Parathyroid adenoma (tissue), 2 donors: ENCODE measurements around the gene ESRRA.

Source experiments
- H2AFZ ChIP-seq: fragments of 300-600 bp; sonication (generic); one replicate; pipeline ENCODE4 v1.7.0; 2017; ENCODE audit warnings: antibody characterized with exemption, mild to moderate bottlenecking
- H3K27ac ChIP-seq: fragments of 300-600 bp; sonication (generic); one replicate; pipeline ENCODE4 v1.7.0; 2017
- H3K27me3 ChIP-seq: fragments of 300-600 bp; sonication (generic); one replicate; pipeline ENCODE4 v1.7.0; 2017; ENCODE audit warnings: low read length; ENCODE audit not compliant: control insufficient read depth, insufficient read depth
- H3K36me3 ChIP-seq: fragments of 300-600 bp; sonication (generic); one replicate; pipeline ENCODE4 v1.7.0; 2017; ENCODE audit warnings: low read length; ENCODE audit not compliant: control insufficient read depth, insufficient read depth
- H3K4me1 ChIP-seq: fragments of 300-600 bp; sonication (generic); one replicate; pipeline ENCODE4 v1.7.0; 2017; ENCODE audit warnings: control low read depth
- H3K4me2 ChIP-seq: fragments of 300-600 bp; sonication (generic); one replicate; pipeline ENCODE4 v1.7.0; 2017; ENCODE audit warnings: low read length
- H3K4me3 ChIP-seq: fragments of 300-600 bp; sonication (generic); one replicate; pipeline ENCODE4 v1.7.0; 2017; ENCODE audit warnings: low read depth, low read length
- H3K79me2 ChIP-seq: fragments of 300-600 bp; sonication (generic); one replicate; pipeline ENCODE4 v1.7.0; 2017; ENCODE audit warnings: control low read depth
- H3K9ac ChIP-seq: fragments of 300-600 bp; sonication (generic); one replicate; pipeline ENCODE4 v1.7.0; 2017; ENCODE audit warnings: mild to moderate bottlenecking
- H3K9me3 ChIP-seq: fragments of 300-600 bp; sonication (generic); one replicate; pipeline ENCODE4 v1.7.0; 2017; ENCODE audit warnings: low read length; ENCODE audit not compliant: control insufficient read depth
- CTCF ChIP-seq: fragments of 300-600 bp; sonication (generic); IDR thresholded peaks from one replicate; pipeline ENCODE4 v1.7.0; 2017; ENCODE audit warnings: antibody characterized with exemption, mild to moderate bottlenecking
- donor health status: primary hyperparathyroidism.

Gene ESRRA

DNA sequence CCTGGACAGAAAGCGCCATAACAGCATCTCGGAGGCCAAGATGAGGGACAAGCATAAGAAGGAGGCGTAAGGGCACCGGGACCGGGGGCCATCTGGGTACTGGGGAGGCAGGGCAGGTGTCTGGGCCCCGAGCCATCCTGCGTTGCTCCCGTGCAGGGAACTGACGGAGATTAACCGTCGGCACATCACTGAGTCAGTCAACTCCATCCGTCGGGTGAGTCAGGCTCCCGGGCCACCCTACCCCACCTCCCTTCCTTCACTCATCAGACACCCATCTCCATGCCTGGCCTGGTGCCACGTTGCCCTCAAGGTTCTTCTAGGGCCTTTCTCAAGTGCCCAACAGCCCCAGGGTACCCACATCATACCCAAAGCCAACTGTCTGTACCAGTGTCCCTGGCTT, 39.0 kb upstream of the ESRRA start:
- Histone ChIP-seq H3K4me3 (no peak overlapping the region), H3K9me3 (no peaks in the 10 kb centered on the region), H3K36me3 (no peaks in the 10 kb centered on the region), H3K27me3 (no peaks in the 10 kb centered on the region), H3K4me1 (peaks cover 10% of the 10 kb centered on the region), H2AFZ (no peak overlapping the region), H3K4me2 (no peak overlapping the region), H3K27ac (no peak overlapping the region), H3K9ac (no peak overlapping the region), H3K79me2 (no peaks in the 10 kb centered on the region)
- no peak for TF ChIP-seq CTCF

- Histone ChIP-seq H3K9me3 (no peaks in the 10 kb centered on the region), H3K27ac (peak overlapping the region; percentile 97), H3K4me2 (peak overlapping the region; percentile 91), H3K27me3 (no peaks in the 10 kb centered on the region), H3K4me1 (peaks cover 10% of the 10 kb centered on the region), H3K36me3 (no peaks in the 10 kb centered on the region), H2AFZ (peak overlapping the region; percentile 5), H3K9ac (no peak overlapping the region), H3K79me2 (no peaks in the 10 kb centered on the region), H3K4me3 (peak overlapping the region; percentile 83)
- TF ChIP-seq CTCF = no peak
These were observed 37.9 kb upstream of the ESRRA start for GRCh38 chr11:64267207-64267945.

DNA sequence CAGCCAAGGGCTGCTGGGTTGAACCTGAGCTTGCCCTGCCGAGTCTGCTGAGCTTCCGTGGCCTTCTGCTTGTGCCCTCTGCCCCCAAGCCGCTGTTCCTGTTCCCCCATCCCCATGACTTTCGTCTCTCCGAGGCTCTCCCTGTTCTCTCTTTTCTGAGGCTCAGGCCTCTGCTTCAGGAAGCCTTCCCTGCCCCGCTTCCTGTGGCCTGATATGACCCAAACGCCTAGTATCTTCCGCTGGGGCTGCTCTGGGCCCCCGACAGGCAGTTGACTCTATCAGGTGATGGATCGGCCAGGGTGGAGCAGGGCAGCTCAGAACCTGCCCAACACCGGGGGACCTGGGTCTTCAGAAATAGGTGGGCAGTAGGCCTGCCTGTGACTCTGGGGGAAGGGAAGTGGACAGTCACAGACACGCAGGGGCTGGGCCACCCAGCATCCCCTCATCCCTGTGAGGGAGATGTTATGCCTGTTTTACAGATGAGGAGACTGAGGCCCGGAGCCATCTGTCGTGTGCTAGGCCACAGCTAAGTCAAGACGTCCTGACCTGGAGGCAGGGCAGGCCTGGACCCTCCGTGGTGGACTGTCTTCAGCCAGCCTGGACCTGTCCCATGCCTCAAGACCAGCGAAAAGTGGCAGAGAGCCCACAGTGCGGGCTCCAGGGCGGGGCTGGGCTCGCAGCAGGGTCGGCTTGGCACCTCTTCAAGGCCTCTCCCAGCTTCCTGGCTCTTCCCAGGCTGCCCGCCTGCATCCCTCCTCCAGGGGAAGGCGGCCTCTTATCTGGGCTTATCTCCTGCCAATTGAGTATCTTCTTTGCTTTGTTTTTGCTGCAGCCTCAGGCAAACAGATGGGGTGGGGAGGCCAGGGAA, 37.1 kb upstream of the ESRRA start:
- H3K36me3 ChIP-seq = no peaks in the 10 kb centered on the region
- peaks cover 10% of the 10 kb centered on the region for H3K4me1 ChIP-seq
- peak overlapping the region; percentile 83 for H3K4me3 ChIP-seq
- peak overlapping the region; percentile 91 for H3K4me2 ChIP-seq
- no peak for TF ChIP-seq CTCF
- peak overlapping the region; percentile 5 for H2AFZ ChIP-seq
- no peaks in the 10 kb centered on the region for H3K79me2 ChIP-seq
- H3K9ac ChIP-seq = no peak overlapping the region
- H3K27ac ChIP-seq = peak overlapping the region; percentile 97
- H3K27me3 ChIP-seq = no peaks in the 10 kb centered on the region
- H3K9me3 ChIP-seq = no peaks in the 10 kb centered on the region

GRCh38 chr11:64268893-64269539, 36.3 kb upstream of the ESRRA start:
- H3K36me3 ChIP-seq = no peaks in the 10 kb centered on the region
- TF ChIP-seq CTCF = no peak

More at GRCh38 chr11:64268893-64269539, 36.3 kb upstream of the ESRRA start:
- Histone ChIP-seq H3K4me1 (peaks cover 10% of the 10 kb centered on the region), H3K27me3 (no peaks in the 10 kb centered on the region), H3K9ac (peak overlapping the region; percentile 42), H3K4me2 (peak overlapping the region; percentile 91), H3K4me3 (peak overlapping the region; percentile 83), H3K27ac (peak overlapping the region; percentile 97), H3K9me3 (no peaks in the 10 kb centered on the region), H2AFZ (peak overlapping the region; percentile 73), H3K79me2 (no peaks in the 10 kb centered on the region)
